GM11168 (cell line): ENCODE measurements around the gene IL18RAP.

ENCODE experiments used
- in situ Hi-C: fragments of 300-500 bp; cut with MboI; formaldehyde crosslinking; loops from one replicate; pipeline ENCODE4 v1.12.0; 2022; ENCODE audit warnings: low sequenced_read_pairs; ENCODE audit not compliant: unreplicated experiment

Gene IL18RAP

DNA sequence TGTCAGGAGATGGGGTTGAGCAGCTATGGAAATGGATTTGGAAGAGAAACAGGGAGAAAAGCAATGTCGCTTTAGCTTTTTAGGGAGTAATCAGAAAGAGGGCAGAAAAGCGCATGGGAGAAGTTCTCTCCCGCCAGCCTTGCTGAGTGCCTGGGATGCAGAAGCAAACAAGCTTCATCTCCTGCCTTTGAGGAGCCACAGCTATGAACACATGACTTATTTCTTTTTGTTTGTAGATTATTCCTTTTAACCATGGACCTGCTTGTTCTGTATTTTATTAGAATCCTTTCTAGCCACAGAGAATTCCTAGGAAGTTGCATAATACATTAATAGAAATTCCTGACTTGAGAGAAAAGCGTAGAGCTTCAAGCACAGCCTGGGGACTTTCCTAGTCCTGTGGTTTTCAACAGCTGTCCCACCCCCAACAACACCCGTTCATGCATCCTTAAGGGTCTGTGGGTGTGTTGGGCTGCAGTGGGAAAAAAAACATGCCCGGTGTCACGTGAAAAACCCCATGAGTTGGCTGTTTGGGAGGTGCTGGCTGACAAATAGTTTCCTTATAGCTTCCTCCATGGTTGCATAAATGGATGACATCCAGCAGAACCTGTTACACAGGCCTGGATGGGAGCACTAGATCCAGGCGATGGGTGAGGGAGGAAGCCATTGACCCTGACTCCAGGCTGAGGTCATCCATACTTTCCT is 65.0 kb downstream of the IL18RAP start:
- in situ Hi-C loops: no loop called here

DNA sequence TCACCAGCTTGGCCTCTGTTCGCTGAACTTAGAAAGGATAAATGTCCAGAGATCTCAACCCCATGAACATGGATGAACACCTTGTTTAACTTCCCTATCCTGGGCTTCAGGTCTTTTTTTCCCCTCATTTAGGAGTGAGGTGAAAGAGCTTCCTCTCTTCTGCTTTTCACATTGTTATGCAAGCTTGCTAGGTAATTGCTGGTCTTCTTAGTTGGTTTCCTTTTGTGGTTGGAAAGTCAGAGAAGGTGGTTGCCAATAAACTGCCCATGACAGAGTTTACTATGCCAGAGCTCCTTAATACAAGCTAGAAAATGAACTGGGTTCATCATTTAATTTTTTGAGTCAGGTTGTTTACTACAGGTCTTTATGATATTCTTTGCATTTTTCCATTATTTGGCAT is 66.7 kb downstream of the IL18RAP start:
- in situ Hi-C loops: no loop called here

- in situ Hi-C loops: no loop called here
Measured at GRCh38 chr2:102492006-102492405, 69.0 kb downstream of the IL18RAP start.

DNA sequence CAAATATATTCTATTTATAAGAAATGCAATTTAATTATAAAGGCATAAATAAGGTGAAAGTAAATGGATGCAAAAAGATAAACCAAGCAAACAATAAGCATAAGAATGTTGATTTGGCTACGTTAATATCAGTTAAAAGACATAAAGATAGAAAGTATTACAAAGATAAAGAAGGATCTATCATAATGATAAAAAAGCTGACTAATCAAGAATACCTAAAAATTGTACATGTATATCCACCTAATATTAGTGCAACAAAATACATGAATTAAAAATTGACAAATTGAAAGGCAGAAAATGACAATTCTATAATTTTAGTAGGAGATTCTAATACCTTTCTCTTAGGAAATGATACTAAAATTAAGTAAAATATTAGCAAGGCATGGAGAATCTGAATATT is 71.6 kb downstream of the IL18RAP start:
- in situ Hi-C loops: no loop called here

GRCh38 chr2:102498414-102498813 is 75.5 kb downstream of the IL18RAP start:
- in situ Hi-C loops: no loop called here

GRCh38 chr2:102499558-102499957 is 76.6 kb downstream of the IL18RAP start:
- in situ Hi-C loops: no loop called here
